Naive thymus-derived CD8-positive, alpha-beta T cell (primary cell): Measurements from ENCODE around the gene KRT6B. TPM values are rescaled to one million over a fixed set of nuclear protein-coding genes. Genes with fewer than 3 reads are reported as not detected.
"Not testable (repeated sequence)": the region's sequence is repeated elsewhere in the genome, so short reads cannot be mapped to it uniquely, and the experiment has no call there.

ENCODE experiments used
- ATAC-seq, 2 donors: fragments of 150-1000 bp; cut with Tn5 transposase in 1 of 2; sonication (Bioruptor Pico), chemical (Tn5 transposase) in 1 of 2; 1 replicate in 1 of 2; 2 replicates in 1 of 2; pipeline ENCODE4 v1.10.0; 2021; ENCODE audit warnings: mild to moderate bottlenecking in 2 of 2, moderate library complexity in 2 of 2
- POLR2A ChIA-PET: fragments of 350-600 bp; sonication (Branson Sonifier 250); formaldehyde crosslinking; loops from one replicate; lab custom pipeline; 2021; ENCODE audit warnings: antibody characterized with exemption; lab: Charles Lee
- DNase-seq, 10 donors: peaks; one replicate each; pipeline versions ENCODE4 v3.0.0 to v3.0.0-alpha.2; 2020 to 2022
- H3K27ac Mint-ChIP-seq, 10 donors: one replicate each; pipeline ENCODE4 v1.8.0; 2020 to 2022; ENCODE audit warnings: mild to moderate bottlenecking in 10 of 10, mixed read lengths in 10 of 10, moderate library complexity in 4 of 10, inconsistent platforms in 1 of 10
- H3K27me3 Mint-ChIP-seq, 5 donors: one replicate each; pipeline ENCODE4 v1.8.0; 2021 to 2022; ENCODE audit warnings: mixed read lengths in 5 of 5
- H3K36me3 Mint-ChIP-seq, 3 donors: one replicate each; pipeline ENCODE4 v1.8.0; 2020 to 2022; ENCODE audit warnings: mixed read lengths in 3 of 3, mild to moderate bottlenecking in 2 of 3, inconsistent platforms in 1 of 3
- H3K4me1 Mint-ChIP-seq, 4 donors: one replicate each; pipeline ENCODE4 v1.8.0; 2021 to 2022; ENCODE audit warnings: mixed read lengths in 4 of 4
- H3K4me3 Mint-ChIP-seq, 10 donors: one replicate each; pipeline ENCODE4 v1.8.0; 2020 to 2022; ENCODE audit warnings: mild to moderate bottlenecking in 10 of 10, mixed read lengths in 10 of 10, moderate library complexity in 6 of 10, inconsistent platforms in 1 of 10
- H3K9me3 Mint-ChIP-seq, 9 donors: one replicate each; pipeline ENCODE4 v1.8.0; 2020 to 2022; ENCODE audit warnings: mixed read lengths in 9 of 9, mild to moderate bottlenecking in 3 of 9, inconsistent platforms in 1 of 9, moderate library complexity in 1 of 9
- polyA plus RNA-seq, 3 donors: library from polyadenylated mRNA; unstranded; fragments of 300-500 nt; fragmentation: Illumina TruSeq; gene quantifications; one replicate each; pipeline ENCODE4 v1.2.3, GENCODE V29; 2021
- total RNA-seq, 8 experiments: library from RNA in 2 of 8; stranded (reverse) in 2 of 8; gene quantifications; one replicate each; pipeline ENCODE4 v1.2.3 and lab custom pipeline; 2021 to 2026

KRT6B gene
- total and polyA plus RNA-seq, 5 experiments from 2014 or later: not detected

DNA sequence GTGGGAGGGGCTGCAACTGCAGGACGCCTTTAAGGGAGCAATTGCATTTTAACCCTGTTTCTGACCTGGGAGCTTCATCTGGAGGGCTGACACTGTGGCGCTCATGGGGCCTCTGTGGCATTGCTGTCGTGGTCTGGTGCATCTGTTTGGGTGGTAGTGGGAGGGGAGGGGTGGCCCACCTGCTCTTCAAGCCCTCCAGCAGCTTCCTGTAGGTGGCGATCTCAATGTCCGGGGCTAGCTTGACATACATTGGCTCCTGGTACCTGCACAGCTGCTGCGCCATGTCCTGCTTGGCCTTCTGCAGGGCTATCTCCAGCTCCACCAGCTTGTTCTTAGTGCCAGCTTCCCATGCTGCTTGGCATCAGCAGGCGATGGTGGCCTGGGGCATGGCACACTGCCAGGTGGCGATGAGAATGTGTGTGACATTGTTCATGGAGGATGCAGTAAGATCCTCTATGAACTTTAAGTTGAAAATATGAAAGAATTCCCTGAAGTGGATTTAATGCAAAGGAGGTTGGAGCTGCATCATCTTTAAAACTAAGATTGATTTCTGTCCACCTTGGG is 38.1 kb downstream of the KRT6B start:
- ATAC-seq (no peak), DNase-seq (no peak)
- H3K9me3 Mint-ChIP-seq: peaks cover 0 to 2% (median 0%) of the 10 kb centered on the region in 9 donors
- peaks cover 4 to 22% (median 16%) of the 10 kb centered on the region in 5 donors for H3K27me3 Mint-ChIP-seq
- H3K36me3 Mint-ChIP-seq: no peaks in the 10 kb centered on the region
- H3K4me3 Mint-ChIP-seq: no peak overlapping the region
- H3K27ac Mint-ChIP-seq: no peak overlapping the region
- POLR2A ChIA-PET: no interaction called here
- no peaks in the 10 kb centered on the region for H3K4me1 Mint-ChIP-seq

DNA sequence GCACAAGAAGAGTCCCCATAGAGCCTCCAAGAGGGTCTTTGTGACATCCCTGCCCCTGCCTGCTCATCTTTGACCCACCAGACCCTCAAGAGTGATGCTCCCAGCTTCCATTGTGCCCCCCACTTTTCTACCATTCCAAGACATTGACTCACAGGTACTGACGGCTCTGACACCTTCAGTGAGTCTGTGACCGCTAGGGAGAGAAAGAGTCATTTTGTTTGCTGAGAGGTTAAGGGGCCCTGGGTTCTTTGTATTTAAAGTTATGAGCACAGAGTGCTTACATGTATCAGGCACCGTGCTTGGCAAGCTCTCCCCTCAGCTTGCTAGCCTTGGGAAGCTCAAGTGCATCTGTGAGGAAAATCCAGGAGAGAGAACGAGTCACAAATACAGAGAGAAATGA is 38.7 kb downstream of the KRT6B start:
- H3K4me3 Mint-ChIP-seq: no peak overlapping the region
- H3K27ac Mint-ChIP-seq: no peak overlapping the region
- no peaks in the 10 kb centered on the region for H3K4me1 Mint-ChIP-seq
- POLR2A ChIA-PET: no interaction called here
- H3K27me3 Mint-ChIP-seq: peaks cover 7 to 29% (median 19%) of the 10 kb centered on the region in 5 donors
- ATAC-seq (no peak), DNase-seq (peak in 1 of 10 donors; percentile 7)
- no peaks in the 10 kb centered on the region for H3K36me3 Mint-ChIP-seq
- peaks cover 0 to 5% (median 0%) of the 10 kb centered on the region in 9 donors for H3K9me3 Mint-ChIP-seq

DNA sequence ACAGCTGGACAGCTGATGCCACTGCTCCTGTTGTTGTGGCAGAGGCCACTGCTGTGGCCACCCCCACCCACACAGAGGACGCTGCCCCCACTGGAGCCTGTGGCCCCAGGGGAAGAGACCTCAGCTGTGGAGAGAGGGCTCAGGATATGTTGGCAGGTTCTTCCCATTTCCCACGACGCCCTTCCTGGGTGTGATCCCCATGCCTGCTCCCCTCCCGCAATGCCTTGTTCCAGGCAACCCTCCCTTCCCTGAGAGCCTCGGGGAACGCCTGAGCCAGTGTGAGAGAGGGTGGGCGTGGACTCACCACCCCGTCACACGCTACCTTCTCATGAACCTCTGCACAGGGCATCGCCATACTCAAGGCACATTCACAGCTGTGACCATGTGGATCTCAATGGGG is 40.1 kb downstream of the KRT6B start:
- no peaks in the 10 kb centered on the region for H3K4me1 Mint-ChIP-seq
- peaks cover 0 to 5% (median 0%) of the 10 kb centered on the region in 9 donors for H3K9me3 Mint-ChIP-seq
- H3K27me3 Mint-ChIP-seq: peaks cover 7 to 37% (median 20%) of the 10 kb centered on the region in 5 donors
- POLR2A ChIA-PET: no interaction called here
- ATAC-seq (no peak), DNase-seq (peak in 1 of 10 donors; percentile 60)
- H3K27ac Mint-ChIP-seq: no peak overlapping the region
- no peak overlapping the region for H3K4me3 Mint-ChIP-seq
- peaks cover 0 to 2% (median 0%) of the 10 kb centered on the region in 3 donors for H3K36me3 Mint-ChIP-seq

DNA sequence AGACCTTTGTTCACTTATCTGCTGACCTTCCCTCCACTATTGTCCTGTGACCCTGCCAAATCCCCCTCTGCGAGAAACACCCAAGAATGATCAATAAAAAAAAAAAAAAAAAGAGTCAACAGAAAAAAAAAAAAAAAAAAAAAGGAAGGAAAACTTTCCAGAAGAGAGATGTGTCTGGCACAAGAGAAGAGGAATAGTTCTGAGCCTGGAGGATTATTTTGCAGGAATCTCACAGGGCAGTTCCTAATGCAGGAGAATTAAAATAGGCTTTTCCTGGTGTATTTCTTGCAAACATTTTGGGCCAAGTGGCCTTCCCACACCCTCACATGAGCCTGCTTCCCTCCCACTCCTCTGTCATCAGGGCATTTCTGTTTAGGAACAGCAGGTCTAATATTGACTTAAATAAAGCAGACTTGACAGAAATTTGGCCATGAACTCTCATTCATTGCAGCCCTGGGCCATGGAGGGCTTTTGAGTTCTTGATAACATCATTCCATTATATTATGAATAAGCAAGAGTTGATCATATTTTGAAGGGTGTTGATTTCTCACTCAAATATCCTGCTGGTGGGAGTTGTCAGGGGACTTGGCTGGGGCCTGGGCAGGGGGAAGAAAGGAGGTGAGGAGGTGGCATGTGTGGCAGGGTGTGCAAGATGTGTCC is 41.2 kb downstream of the KRT6B start:
- H3K4me3 Mint-ChIP-seq, H3K27ac Mint-ChIP-seq, H3K36me3 Mint-ChIP-seq, H3K9me3 Mint-ChIP-seq, DNase-seq, H3K4me1 Mint-ChIP-seq, ATAC-seq, POLR2A ChIA-PET: not testable (repeated sequence)
- H3K27me3 Mint-ChIP-seq: peaks cover 7 to 35% (median 16%) of the 10 kb centered on the region in 5 donors

DNA sequence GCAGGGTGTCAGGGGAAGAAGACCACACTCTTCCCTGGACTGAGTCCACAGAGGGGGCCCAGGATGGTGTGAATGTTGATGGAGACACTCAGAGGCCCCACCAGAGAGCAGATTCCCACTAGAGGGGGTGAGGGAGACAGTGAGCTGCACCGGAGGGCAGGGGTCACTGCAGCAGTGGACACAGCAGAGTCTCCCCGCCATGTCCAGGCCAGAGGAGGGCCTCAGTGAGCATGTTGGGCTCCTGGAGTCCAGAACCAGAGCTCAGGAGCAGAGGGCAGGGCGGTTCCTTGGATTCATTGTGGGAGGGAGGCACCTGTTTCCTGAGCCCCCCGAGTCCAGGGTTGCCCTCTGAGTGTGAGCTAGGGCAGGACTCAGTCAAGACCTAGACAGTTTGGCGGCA is 44.0 kb downstream of the KRT6B start:
- H3K4me1 Mint-ChIP-seq: no peaks in the 10 kb centered on the region
- peaks cover 0 to 5% (median 0%) of the 10 kb centered on the region in 9 donors for H3K9me3 Mint-ChIP-seq
- POLR2A ChIA-PET: no interaction called here
- ATAC-seq: no peak
- H3K27me3 Mint-ChIP-seq: peaks cover 4 to 25% (median 9%) of the 10 kb centered on the region in 5 donors
- no peak overlapping the region for H3K4me3 Mint-ChIP-seq
- H3K36me3 Mint-ChIP-seq: peaks cover 0 to 2% (median 0%) of the 10 kb centered on the region in 3 donors
- no peak overlapping the region for H3K27ac Mint-ChIP-seq
- no peak for DNase-seq

DNA sequence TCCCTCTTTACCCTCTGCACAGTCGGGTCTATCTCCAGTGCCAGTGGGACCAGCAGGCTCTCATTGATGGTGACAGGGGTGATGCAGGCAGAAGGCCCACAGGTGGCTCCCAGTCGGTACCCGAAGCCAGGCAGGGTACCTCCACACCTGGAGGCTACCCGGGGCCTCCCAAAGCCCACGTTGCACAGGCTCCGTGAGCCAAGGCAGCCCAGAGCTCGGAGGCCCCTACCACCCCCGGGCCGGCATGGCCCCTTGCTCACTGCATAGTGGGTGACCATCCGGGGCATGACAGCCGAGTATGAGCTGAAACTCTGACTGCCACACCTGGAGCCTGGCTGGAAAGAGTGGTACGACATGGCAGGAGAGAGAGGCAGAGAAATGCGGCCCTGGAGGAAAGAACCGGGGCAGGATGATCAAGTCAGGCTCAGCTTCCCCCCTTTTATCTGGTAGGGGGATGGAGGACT is 46.0 kb downstream of the KRT6B start, which contains the start of gene KRT82:
KRT82 (minus strand) TSS at position 414 of the 464 bp plus-strand sequence; CDS start at position 356, 58 bp downstream.
- ATAC-seq: no peak
- H3K36me3 Mint-ChIP-seq: peaks cover 0 to 2% (median 0%) of the 10 kb centered on the region in 3 donors
- POLR2A ChIA-PET: no interaction called here
- H3K27ac Mint-ChIP-seq: no peak within 1 kb of the TSS
- no peak within 1 kb of the TSS for H3K4me3 Mint-ChIP-seq
- H3K27me3 Mint-ChIP-seq: peaks cover 3 to 18% (median 5%) of the 10 kb centered on the region in 5 donors
- H3K9me3 Mint-ChIP-seq: peaks cover 0 to 4% (median 0%) of the 10 kb centered on the region in 9 donors
- no peaks in the 10 kb centered on the region for H3K4me1 Mint-ChIP-seq
- no peak for DNase-seq

DNA sequence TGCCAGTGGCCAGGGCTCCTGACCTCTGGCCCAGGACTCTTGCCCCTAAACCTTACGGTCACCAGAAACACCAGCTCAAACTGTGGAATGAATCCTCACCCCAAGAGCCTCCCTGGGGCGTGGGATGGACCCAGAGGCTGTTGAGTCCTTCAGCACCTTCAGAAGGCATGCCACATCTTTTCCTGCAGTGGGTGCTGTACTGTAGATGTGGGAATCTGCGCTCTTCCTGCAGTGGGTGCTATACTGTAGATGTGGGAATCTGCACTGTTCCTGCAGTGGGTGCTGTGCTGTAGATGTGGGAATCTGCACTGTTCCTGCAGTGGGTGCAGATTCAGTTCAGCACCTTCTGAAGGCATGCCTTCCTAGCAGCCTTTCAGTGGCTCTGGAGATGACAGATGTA is 47.0 kb downstream of the KRT6B start:
- Mint-ChIP-seq H3K36me3 (peaks cover 0 to 2% (median 0%) of the 10 kb centered on the region in 3 donors), H3K27me3 (peaks cover 3 to 17% (median 5%) of the 10 kb centered on the region in 5 donors), H3K4me1 (no peaks in the 10 kb centered on the region), H3K4me3 (no peak overlapping the region), H3K9me3 (peaks cover 0 to 4% (median 0%) of the 10 kb centered on the region in 9 donors), H3K27ac (no peak overlapping the region)
- POLR2A ChIA-PET: no interaction called here
- DNase-seq (no peak), ATAC-seq (no peak)

DNA sequence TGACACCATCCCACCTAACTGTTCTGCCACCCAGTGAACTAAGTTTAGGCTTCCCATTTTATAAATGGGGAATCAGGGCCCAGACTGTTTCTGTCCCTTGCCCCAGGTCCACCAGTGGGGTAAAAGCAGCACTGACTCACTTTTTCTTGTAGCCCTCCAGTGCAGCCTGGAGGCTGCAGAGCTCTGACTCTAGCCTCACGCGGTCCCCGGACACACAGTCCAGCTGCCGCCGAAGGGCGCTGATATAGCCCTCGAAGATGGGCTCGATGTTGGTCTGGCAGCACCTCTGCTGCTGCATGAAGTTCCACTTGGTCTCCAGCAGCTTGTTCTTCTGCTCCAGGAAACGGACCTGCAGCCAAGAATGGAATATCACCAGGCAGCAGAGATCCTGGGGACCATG is 48.4 kb downstream of the KRT6B start:
- POLR2A ChIA-PET: no interaction called here
- Mint-ChIP-seq H3K36me3 (peaks cover 0 to 2% (median 0%) of the 10 kb centered on the region in 3 donors), H3K27me3 (peaks cover 2 to 17% (median 11%) of the 10 kb centered on the region in 5 donors), H3K9me3 (peaks cover 0 to 2% (median 0%) of the 10 kb centered on the region in 9 donors), H3K4me3 (no peak overlapping the region), H3K4me1 (peaks cover 0 to 4% (median 0%) of the 10 kb centered on the region in 4 donors), H3K27ac (no peak overlapping the region)
- ATAC-seq (no peak), DNase-seq (no peak)

DNA sequence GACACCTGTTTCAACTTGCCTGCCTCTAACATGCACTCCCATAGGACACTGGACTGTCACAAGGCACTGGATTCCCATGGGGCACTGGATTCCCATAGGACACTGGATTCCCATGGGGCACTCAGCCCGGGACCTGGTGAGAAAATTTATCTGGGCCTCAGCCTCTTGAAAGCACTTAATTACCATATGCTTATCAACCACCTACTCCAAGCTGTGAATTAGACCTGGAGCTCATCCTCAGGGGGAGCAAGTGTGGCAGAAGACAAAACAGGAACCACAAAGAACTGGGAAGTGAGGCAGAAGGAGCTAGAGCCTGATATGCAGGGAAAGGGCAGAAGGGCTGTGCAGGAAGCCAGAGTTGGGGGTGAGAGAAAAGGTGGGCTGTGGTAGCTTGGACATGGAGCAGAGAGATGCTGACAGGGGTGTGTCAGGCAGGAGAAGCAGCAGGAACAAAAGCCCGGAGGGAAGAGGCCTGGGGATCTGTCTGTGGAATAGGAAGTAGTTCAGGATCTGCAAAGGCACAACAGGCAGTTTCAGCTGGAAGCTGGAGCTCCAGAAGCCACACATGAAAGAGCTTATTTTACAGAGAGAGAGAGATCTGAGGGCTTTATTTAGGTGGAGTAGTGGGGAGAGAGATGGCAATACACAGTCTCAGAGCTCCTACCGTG is 48.9 kb downstream of the KRT6B start:
- Mint-ChIP-seq H3K4me3 (no peak overlapping the region), H3K36me3 (peaks cover 0 to 2% (median 0%) of the 10 kb centered on the region in 3 donors), H3K4me1 (peaks cover 0 to 4% (median 0%) of the 10 kb centered on the region in 4 donors), H3K27me3 (peaks cover 1 to 14% (median 7%) of the 10 kb centered on the region in 5 donors), H3K27ac (peak overlapping the region in 1 of 10 donors; percentile 88), H3K9me3 (no peaks in the 10 kb centered on the region)
- ATAC-seq (no peak), DNase-seq (no peak)
- POLR2A ChIA-PET: no interaction called here

DNA sequence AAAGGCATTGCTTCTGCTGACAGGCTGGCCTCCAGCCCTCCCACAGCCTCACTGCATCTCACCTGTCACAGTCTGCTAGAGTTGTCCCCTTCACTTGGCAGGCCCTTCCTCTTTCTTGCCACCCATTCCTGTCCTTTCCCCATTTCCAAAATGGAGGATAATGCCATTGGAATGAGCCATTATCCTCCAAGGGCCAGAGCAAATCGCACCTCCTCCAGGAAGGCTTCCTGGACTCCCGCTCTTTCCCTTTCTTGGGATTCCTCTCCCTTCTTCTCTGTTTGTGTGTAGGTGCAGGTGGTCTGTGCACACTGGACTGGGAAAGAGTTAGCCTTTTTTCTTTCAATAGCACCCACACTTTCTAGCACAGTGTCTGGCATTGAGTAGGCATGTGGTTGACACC is 49.6 kb downstream of the KRT6B start:
- peak overlapping the region in 1 of 10 donors; percentile 54 for H3K27ac Mint-ChIP-seq
- no peak for DNase-seq

DNA sequence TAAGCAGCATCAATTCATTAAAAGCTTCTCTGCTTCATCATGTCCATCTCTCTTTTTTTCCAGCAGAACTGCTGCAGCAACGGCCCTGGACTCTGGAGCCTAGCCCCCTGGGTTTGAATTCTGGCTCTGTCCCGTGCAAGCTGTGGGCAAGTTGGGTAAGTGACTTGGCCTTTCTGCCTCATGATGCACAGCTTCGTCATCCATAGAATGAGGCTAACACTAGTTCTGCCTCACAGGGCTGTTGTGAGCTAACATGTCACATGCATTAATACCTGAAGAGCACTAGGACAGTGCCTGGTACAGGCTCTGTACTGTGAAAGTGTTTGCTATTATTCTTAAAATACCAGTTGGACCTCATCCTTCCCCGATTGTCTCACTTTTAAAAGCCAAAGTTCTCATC is 50.0 kb downstream of the KRT6B start:
- no peak for DNase-seq
- POLR2A ChIA-PET: no interaction called here
- no peaks in the 10 kb centered on the region for H3K9me3 Mint-ChIP-seq

More for the DNA sequence above, 49.6 kb downstream of the KRT6B start:
- peaks cover under 1 to 11% (median 2%) of the 10 kb centered on the region in 5 donors for H3K27me3 Mint-ChIP-seq
- H3K4me3 Mint-ChIP-seq: no peak overlapping the region
- H3K4me1 Mint-ChIP-seq: peaks cover 0 to 4% (median 0%) of the 10 kb centered on the region in 4 donors
- ATAC-seq: no peak
- H3K36me3 Mint-ChIP-seq: no peaks in the 10 kb centered on the region
- H3K9me3 Mint-ChIP-seq: no peaks in the 10 kb centered on the region
- POLR2A ChIA-PET: no interaction called here

DNA sequence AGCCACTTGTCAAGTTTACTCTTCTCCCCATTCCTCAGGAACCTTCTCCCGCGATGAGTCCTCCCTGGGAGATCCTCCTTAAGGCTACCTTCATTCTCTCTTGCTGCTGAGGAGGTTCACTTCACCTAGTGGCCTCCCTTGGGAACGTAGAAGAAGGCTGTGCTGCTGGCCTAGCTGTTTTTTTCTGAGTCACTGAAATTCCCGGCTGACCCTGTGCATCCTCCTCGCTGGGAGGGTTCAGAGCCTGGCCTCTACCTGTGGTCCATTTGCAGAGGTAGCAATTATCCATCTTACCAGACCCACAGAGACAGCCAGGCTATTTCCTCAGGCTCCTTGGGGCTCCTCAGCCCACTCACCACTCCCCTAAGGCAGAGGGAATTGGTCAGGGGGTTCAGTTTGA is 50.4 kb downstream of the KRT6B start:
- H3K36me3 Mint-ChIP-seq: no peaks in the 10 kb centered on the region
- no peak overlapping the region for H3K27ac Mint-ChIP-seq
- H3K4me3 Mint-ChIP-seq: no peak overlapping the region
- peaks cover 0 to 11% (median 2%) of the 10 kb centered on the region in 5 donors for H3K27me3 Mint-ChIP-seq
- no peak for DNase-seq
- H3K4me1 Mint-ChIP-seq: peaks cover 0 to 4% (median 0%) of the 10 kb centered on the region in 4 donors
- H3K9me3 Mint-ChIP-seq: no peaks in the 10 kb centered on the region
- no peak for ATAC-seq
- POLR2A ChIA-PET: no interaction called here

More for the DNA sequence above, 50.0 kb downstream of the KRT6B start:
- no peak for ATAC-seq
- Mint-ChIP-seq H3K4me1 (peaks cover 0 to 4% (median 0%) of the 10 kb centered on the region in 4 donors), H3K4me3 (no peak overlapping the region), H3K36me3 (no peaks in the 10 kb centered on the region), H3K27ac (no peak overlapping the region), H3K27me3 (peaks cover 0 to 11% (median 2%) of the 10 kb centered on the region in 5 donors)
